GM12891 (cell line): Measurements from ENCODE around the gene EEF1AKMT3.

Experiments used
- DNase-seq: peaks from one replicate; pipeline ENCODE4 v3.0.0; 2011; ENCODE audit warnings: low spot score; ENCODE audit not compliant: insufficient read length
- FAIRE-seq: peaks from 2 replicates; lab custom pipeline; 2011; peaks lifted over from hg19 to GRCh38; lab: Jason Lieb, UNC
- PAX5 ChIP-seq: IDR thresholded peaks from 2 replicates; pipeline ENCODE4 v1.6.1; 2011; ENCODE audit warnings: low read length, moderate library complexity, mild to moderate bottlenecking; ENCODE audit not compliant: insufficient read depth, severe bottlenecking
- POLR2A ChIP-seq: IDR thresholded peaks from 2 replicates; pipeline ENCODE4 v1.6.1; 2011; ENCODE audit warnings: low read depth, low read length, control low read depth
- POLR2AphosphoS5 ChIP-seq: IDR thresholded peaks from 2 replicates; pipeline ENCODE4 v1.6.1; 2011; ENCODE audit warnings: low read depth, low read length, control low read depth
- POU2F2 ChIP-seq: IDR thresholded peaks from 2 replicates; pipeline ENCODE4 v1.6.1; 2011; ENCODE audit warnings: low read depth, mild to moderate bottlenecking, control low read depth, low read length, moderate library complexity
- SPI1 ChIP-seq: IDR thresholded peaks from 2 replicates; pipeline ENCODE4 v1.6.1; 2011; ENCODE audit warnings: low read depth, low read length, control low read depth
- TAF1 ChIP-seq: IDR thresholded peaks from 2 replicates; pipeline ENCODE4 v1.6.1; 2011; ENCODE audit warnings: low read depth, low read length, control low read depth

The EEF1AKMT3 gene

DNA sequence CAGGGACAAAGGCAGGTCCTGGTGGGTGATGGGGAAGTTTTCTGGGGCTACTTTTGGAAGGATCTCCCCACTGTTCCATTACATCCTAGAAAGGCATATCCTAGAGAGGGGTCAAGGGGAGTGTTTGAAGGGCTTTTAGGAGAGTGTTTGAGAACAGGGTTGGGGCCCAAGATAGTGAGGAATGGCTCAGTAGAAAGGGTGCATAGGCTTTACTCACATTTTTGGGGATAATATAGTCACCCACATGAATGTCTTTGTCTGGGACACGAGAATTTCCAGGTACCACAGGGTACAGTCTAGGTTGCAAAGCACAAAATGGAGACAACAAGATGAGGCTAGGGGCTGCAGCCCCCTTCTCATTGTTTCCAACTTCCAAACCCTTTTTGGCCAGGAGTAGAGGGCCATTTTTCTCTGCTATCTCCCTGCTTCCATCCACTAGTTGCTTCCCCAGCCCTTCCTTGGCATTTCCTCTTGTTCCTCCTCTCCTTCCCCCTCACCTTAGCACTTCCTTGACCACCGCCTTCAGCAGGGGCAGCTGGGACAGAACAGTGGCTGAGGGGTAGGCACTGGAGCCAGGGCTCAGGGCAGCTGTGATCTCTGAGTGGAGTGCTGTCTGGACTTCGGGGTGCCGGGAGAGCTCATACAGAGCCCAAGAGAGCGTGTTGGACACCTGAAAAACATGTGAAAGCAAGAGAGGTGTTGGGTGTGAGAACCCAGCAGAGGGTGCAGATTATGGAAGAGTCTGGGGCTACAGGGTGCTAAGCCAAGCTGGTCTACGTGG is 8.3 kb upstream of the EEF1AKMT3 start:
- TF ChIP-seq POLR2AphosphoS5: no peak
- no peak for TF ChIP-seq TAF1
- no peak for TF ChIP-seq POU2F2
- TF ChIP-seq POLR2A: no peak
- no peak for TF ChIP-seq SPI1
- no peak for TF ChIP-seq PAX5
- DNase-seq (no peak), FAIRE-seq (no peak)

GRCh38 chr12:57764662-57765002 is 7.8 kb upstream of the EEF1AKMT3 start:
- DNase-seq (no peak), FAIRE-seq (peak; percentile 5)
- TF ChIP-seq SPI1: 0 out of 2 replicates have a peak, but pooled peaks have one; percentile 17
- TF ChIP-seq POLR2AphosphoS5: no peak
- no peak for TF ChIP-seq PAX5
- no peak for TF ChIP-seq POU2F2
- TF ChIP-seq POLR2A: no peak

DNA sequence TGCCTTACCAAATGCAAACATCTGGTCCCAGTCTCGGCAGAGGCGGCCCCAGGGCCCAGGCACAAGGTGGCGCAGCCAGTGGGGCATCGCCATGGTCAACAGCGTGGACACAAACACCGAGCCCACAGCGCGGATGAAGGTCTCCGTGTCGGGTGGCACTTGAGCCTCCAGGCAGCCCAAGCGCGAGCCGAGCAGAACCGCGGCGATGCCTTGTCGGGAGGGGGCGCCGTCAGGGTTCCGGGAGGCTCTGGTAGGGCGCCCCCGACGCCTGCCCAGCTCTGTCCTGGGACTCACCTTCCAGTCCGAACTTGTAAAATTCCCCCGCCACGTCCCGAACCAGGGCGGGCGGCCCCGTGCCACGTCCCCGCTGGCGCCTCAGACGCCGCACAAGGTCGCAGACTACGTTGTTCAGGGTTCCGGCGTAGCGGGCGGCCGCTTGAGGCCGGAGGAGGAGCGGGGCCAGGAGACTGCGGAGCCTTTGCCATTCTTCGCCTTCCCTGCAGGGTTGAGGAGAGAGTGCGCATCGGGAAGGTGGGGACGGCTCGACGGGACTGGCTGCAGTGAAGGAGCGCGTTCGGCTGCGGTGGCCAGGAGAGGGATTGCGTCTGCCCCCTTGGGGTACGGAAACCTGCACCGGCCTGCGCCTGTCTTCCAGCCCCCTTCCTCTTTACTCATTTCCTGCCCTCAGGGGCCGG is 7.3 kb upstream of the EEF1AKMT3 start:
- TF ChIP-seq POLR2AphosphoS5 (no peak), PAX5 (no peak), SPI1 (0 out of 2 replicates have a peak, but pooled peaks have one; percentile 17), POU2F2 (no peak)
- DNase-seq: no peak
- FAIRE-seq: peak; percentile 85

- FAIRE-seq (no peak), DNase-seq (no peak)
- TF ChIP-seq POLR2A (no peak), PAX5 (no peak), POLR2AphosphoS5 (no peak), POU2F2 (no peak), TAF1 (no peak), SPI1 (no peak)
Observed at GRCh38 chr12:57765698-57766463, 6.5 kb upstream of the EEF1AKMT3 start.

GRCh38 chr12:57766464-57767304 is 5.7 kb upstream of the EEF1AKMT3 start, which contains the start of gene CYP27B1:
Gene CYP27B1 (minus strand): TSS chr12:57767078. CDS start chr12:57767041, 37 bp downstream.
- peak; percentile 16 for FAIRE-seq
- DNase-seq: no peak
- no peak for TF ChIP-seq PAX5

GRCh38 chr12:57767305-57767698 is 5.1 kb upstream of the EEF1AKMT3 start:
- TF ChIP-seq PAX5: no peak
- no peak for TF ChIP-seq TAF1
- no peak for TF ChIP-seq POLR2AphosphoS5
- no peak for TF ChIP-seq SPI1
- no peak for TF ChIP-seq POU2F2
- TF ChIP-seq POLR2A: no peak
- FAIRE-seq: no peak
- no peak for DNase-seq

DNA sequence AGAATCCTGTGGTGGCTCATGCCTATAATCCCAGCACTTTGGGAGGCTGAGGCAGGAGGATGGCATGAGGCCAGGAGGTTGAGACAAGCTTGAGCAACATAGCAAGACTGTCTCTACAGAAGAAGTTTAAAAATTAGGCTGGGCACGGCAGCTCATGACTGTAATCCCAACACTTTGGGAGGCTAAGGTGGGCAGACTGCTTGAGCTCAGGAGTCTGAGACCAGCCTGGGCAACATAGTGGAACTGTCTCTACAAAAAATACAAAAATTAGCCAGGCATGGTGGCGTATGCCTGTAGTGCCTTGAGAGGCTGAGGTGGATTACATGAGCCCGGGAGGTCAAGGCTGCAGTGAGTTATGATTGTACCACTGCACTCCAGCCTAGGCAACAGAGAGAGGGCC is 4.5 kb upstream of the EEF1AKMT3 start:
- DNase-seq (no peak), FAIRE-seq (no peak)
- no peak for TF ChIP-seq PAX5
- no peak for TF ChIP-seq POLR2AphosphoS5
- TF ChIP-seq POU2F2: no peak
- no peak for TF ChIP-seq SPI1
- no peak for TF ChIP-seq POLR2A
- TF ChIP-seq TAF1: no peak

DNA sequence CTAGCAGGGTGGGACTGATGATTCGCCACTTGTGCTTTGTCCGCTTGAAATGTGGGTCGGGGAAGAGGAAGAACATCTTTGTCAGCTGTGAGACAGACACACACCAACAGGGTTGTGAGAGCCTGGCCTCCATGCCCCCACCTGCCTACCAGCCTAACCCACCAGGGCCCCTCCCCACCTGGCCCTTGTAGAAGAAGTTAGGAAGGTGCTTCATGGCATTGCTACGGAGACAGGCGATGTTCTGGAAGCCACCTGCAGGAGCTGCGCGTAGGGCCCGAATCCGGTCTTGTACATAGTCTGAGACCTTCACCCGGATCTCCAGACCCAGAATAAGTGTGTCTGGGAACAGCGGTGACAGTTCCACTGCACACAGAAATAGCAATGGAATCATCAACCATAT is 2.8 kb upstream of the EEF1AKMT3 start:
- no peak for DNase-seq
- no peak; the same call in 1 of the 2 replicates for TF ChIP-seq POLR2A
- FAIRE-seq: no peak

GRCh38 chr12:57770734-57771133 is 1.7 kb upstream of the EEF1AKMT3 start:
- FAIRE-seq (no peak), DNase-seq (no peak)
- no peak for TF ChIP-seq PAX5
- no peak for TF ChIP-seq TAF1
- TF ChIP-seq POLR2AphosphoS5: no peak
